HepG2 (cell line): ENCODE results near the gene MLST8. TPM values are rescaled to one million over a fixed set of nuclear protein-coding genes. Genes with fewer than 3 reads are reported as not detected.
A peak's percentile ranks its signal among the peaks of the same experiment; 100 is the strongest.

Experiments
- ATAC-seq: fragments of 200-7000 bp; cut with Tn5 transposase; 3 replicates; pipeline ENCODE4 v1.9.1; 2020; ENCODE audit warnings: mild to moderate bottlenecking, moderate library complexity
- BruUV-seq: library from RNA; stranded (reverse); fragments of 400-500 nt; replicated peaks from 2 replicates; lab custom pipeline; 2021; lab: Mats Ljungman, UMichigan
- CTCF ChIA-PET: fragments of 300-600 bp; formaldehyde crosslinking; extraction: SDS; loops from one replicate; lab custom pipeline; 2021; ENCODE audit warnings: low total read pairs, inconsistent platforms, low intra/inter-chr PET ratio; lab: Yijun Ruan, JAX
- POLR2A ChIA-PET: fragments of 350-600 bp; sonication (Branson Sonifier 250); formaldehyde crosslinking; loops from one replicate; lab custom pipeline; 2020; ENCODE audit warnings: antibody characterized with exemption, inconsistent platforms; lab: Yijun Ruan, JAX
- DNase-seq: peaks from one replicate; pipeline ENCODE4 v3.0.0-alpha.2; 2015; ENCODE audit warnings: low spot score
- FAIRE-seq: peaks from 3 replicates; lab custom pipeline; 2011; peaks lifted over from hg19 to GRCh38; lab: Jason Lieb, UNC
- H2AFZ ChIP-seq: one replicate; pipeline ENCODE4 v1.6.1; 2011; ENCODE audit warnings: low read length, inconsistent platforms
- H3K27ac ChIP-seq: fragments of 300-600 bp; 3 replicates; pipeline ENCODE4 v1.8.0; 2011; ENCODE audit warnings: mixed run types, mild to moderate bottlenecking, mixed read lengths, low read length, inconsistent platforms; ENCODE audit not compliant: insufficient read depth; ENCODE audit errors: extremely low read length
- H3K27me3 ChIP-seq, 2 experiments: fragments of 200-600 bp in 1 of 2; 2 replicates in 1 of 2; 3 replicates in 1 of 2; pipeline versions ENCODE4 v1.6.0 to v1.8.0; 2011; ENCODE audit warnings: low read length in 2 of 2, mild to moderate bottlenecking in 2 of 2, moderate library complexity in 2 of 2, inconsistent platforms in 1 of 2; ENCODE audit not compliant: insufficient read depth in 2 of 2, control insufficient read depth in 1 of 2
- H3K36me3 ChIP-seq, 2 experiments: fragments of 200-600 bp in 1 of 2; replicated peaks in 1 of 2; 2 replicates in 1 of 2; 3 replicates in 1 of 2; pipeline versions ENCODE4 v1.5.1 to v1.8.0; 2011; ENCODE audit warnings: low read length in 2 of 2, inconsistent platforms in 1 of 2; ENCODE audit not compliant: insufficient read depth in 2 of 2, control insufficient read depth in 1 of 2
- H3K4me1 ChIP-seq: 2 replicates; pipeline ENCODE4 v1.5.1; 2012; ENCODE audit warnings: low read length, inconsistent platforms; ENCODE audit not compliant: insufficient read depth
- H3K4me2 ChIP-seq: 2 replicates; pipeline ENCODE4 v1.6.0; 2011; ENCODE audit warnings: low read depth, low read length, inconsistent platforms
- H3K4me3 ChIP-seq, 3 experiments: fragments of 200-600 bp in 1 of 3; sonication (generic), shearing (Covaris generic) in 1 of 3; replicated peaks in 1 of 3; 2 replicates each; pipeline ENCODE4 v1.5.1; 2011 to 2016; ENCODE audit warnings: low read length in 3 of 3, inconsistent platforms in 2 of 3, low read depth in 2 of 3, mild to moderate bottlenecking in 2 of 3, control low read depth in 1 of 3, mixed read lengths in 1 of 3; ENCODE audit not compliant: insufficient read depth in 1 of 3
- H3K79me2 ChIP-seq: one replicate; pipeline ENCODE4 v1.6.1; 2011; ENCODE audit warnings: low read length, inconsistent platforms; ENCODE audit not compliant: insufficient read depth
- H3K9ac ChIP-seq: 2 replicates; pipeline ENCODE4 v1.6.0; 2011; ENCODE audit warnings: mild to moderate bottlenecking, low read depth, low read length, inconsistent platforms; ENCODE audit not compliant: insufficient read depth
- H3K9me3 ChIP-seq: 2 replicates; pipeline ENCODE4 v1.5.1; 2012; ENCODE audit warnings: mild to moderate bottlenecking, low read length
- H4K20me1 ChIP-seq: 2 replicates; pipeline ENCODE4 v1.6.0; 2011; ENCODE audit warnings: inconsistent platforms, mild to moderate bottlenecking, low read length, moderate library complexity; ENCODE audit not compliant: insufficient read depth
- ADNP ChIP-seq: sonication (generic); formaldehyde crosslinking; IDR thresholded peaks from 2 replicates; pipeline ENCODE4 v1.4.0; 2020; ENCODE audit warnings: missing genetic modification reagents
- ARID2 ChIP-seq: sonication (generic); formaldehyde crosslinking; IDR thresholded peaks from 2 replicates; pipeline ENCODE4 v1.8.1; 2022; ENCODE audit warnings: mild to moderate bottlenecking, missing genetic modification reagents, borderline replicate concordance
- ARNT2 ChIP-seq: sonication (generic); formaldehyde crosslinking; IDR thresholded peaks from 2 replicates; pipeline ENCODE4 v1.8.0; 2022; ENCODE audit warnings: mild to moderate bottlenecking, low read depth, missing genetic modification reagents, moderate library complexity
- BRF2 ChIP-seq: sonication (generic); formaldehyde crosslinking; IDR thresholded peaks from 2 replicates; pipeline ENCODE4 v1.8.1; 2022; ENCODE audit warnings: mild to moderate bottlenecking, missing genetic modification reagents
- CHD2 ChIP-seq: IDR thresholded peaks from 2 replicates; pipeline ENCODE4 v1.6.1; 2011; ENCODE audit warnings: low read depth, low read length, improper control_type of control experiment
- CTCF ChIP-seq: sonication (generic); formaldehyde crosslinking; IDR thresholded peaks from 2 replicates; pipeline ENCODE4 v1.5.0; 2020; ENCODE audit warnings: mild to moderate bottlenecking, missing genetic modification reagents, moderate library complexity
- HHEX ChIP-seq: IDR thresholded peaks from 2 replicates; pipeline ENCODE4 v1.6.1; 2016; ENCODE audit warnings: control low read depth
- HNRNPLL ChIP-seq: fragments of 200-400 bp; formaldehyde crosslinking; IDR thresholded peaks from 2 replicates; pipeline ENCODE4 v1.6.1; 2017; ENCODE audit warnings: mild to moderate bottlenecking, low read depth, low read length; ENCODE audit not compliant: poor library complexity, severe bottlenecking
- MBD4 ChIP-seq: IDR thresholded peaks from 2 replicates; pipeline ENCODE4 v1.6.1; 2012; ENCODE audit warnings: low read length, inconsistent platforms, borderline replicate concordance
- POLR2A ChIP-seq, 2 experiments: IDR thresholded peaks; 2 replicates each; pipeline ENCODE4 v1.6.1; 2011; ENCODE audit warnings: low read depth in 2 of 2, low read length in 2 of 2, mild to moderate bottlenecking in 1 of 2, moderate library complexity in 1 of 2; ENCODE audit not compliant: insufficient read depth in 1 of 2
- RBFOX2 ChIP-seq: fragments of 200-400 bp; formaldehyde crosslinking; IDR thresholded peaks from 2 replicates; pipeline ENCODE4 v1.6.1; 2017; ENCODE audit warnings: low read depth, mild to moderate bottlenecking, low read length
- SMC3 ChIP-seq: IDR thresholded peaks from 2 replicates; pipeline ENCODE4 v1.6.1; 2011; ENCODE audit warnings: low read length, improper control_type of control experiment
- ZNF816 ChIP-seq: sonication (generic); formaldehyde crosslinking; IDR thresholded peaks from 2 replicates; pipeline ENCODE4 v1.8.0; 2022; ENCODE audit warnings: missing genetic modification reagents, mild to moderate bottlenecking, borderline replicate concordance
- WGBS: methylation state at CpG from one replicate; pipeline ENCODE4 v1.1.6; 2017; ENCODE audit warnings: low lambda C conversion rate; 5-methylcytosine and 5-hydroxymethylcytosine counted together
- in situ Hi-C: cut with HindIII; loops from 2 replicates; pipeline ENCODE4 v1.10.0; 2017; ENCODE audit warnings: low pct_unique_long_range_greater_than_20kb; ENCODE audit not compliant: extremely low pct_ligation_motif_present
- intact Hi-C: fragments of 100-400 bp; cut with micrococcal nuclease; formaldehyde crosslinking; loops from one replicate; pipeline ENCODE4 v1.10.0; 2022; ENCODE audit not compliant: unreplicated experiment
- polyA plus RNA-seq, 8 experiments: library from polyadenylated mRNA; depleted of rRNA in 3 of 8; stranded (reverse) in 7 of 8; unstranded in 1 of 8; fragments of >200 nt; fragmentation: Illumina TruSeq in 4 of 8; extraction: Trizol in 4 of 8; gene quantifications; 2 replicates each; pipeline versions ENCODE4 v1.2.1 to v1.2.3, GENCODE V29; 2011 to 2016; ENCODE audit warnings: low read depth in 4 of 8, missing spikeins in 1 of 8, mixed read lengths in 1 of 8; ENCODE audit not compliant: insufficient read depth in 1 of 8
- total RNA-seq, 5 experiments: library from RNA; depleted of rRNA; stranded (reverse); fragments of >200 nt; fragmentation: Illumina TruSeq; extraction: Trizol; gene quantifications; 2 replicates each; pipeline ENCODE4 v1.2.3, GENCODE V29; 2016; ENCODE audit warnings: low read depth in 1 of 5

Gene MLST8
- total and polyA plus RNA-seq, 2 of the 13 experiments (the other 11 are each of a cell fraction or from before 2014, with no cell fraction given), result 30.8 to 72.7 TPM

- TF ChIP-seq CHD2 (no peak), HNRNPLL (peak; percentile 6), POLR2A (IDR thresholded peaks at IDR 0.05; ENCODE audit: insufficient read depth in 1 of 2, low read depth in 2 of 2, low read length in 2 of 2) (0 out of 4 replicates have a peak, but pooled peaks of 1 of the 2 experiments have one; percentile 27)
- Histone ChIP-seq H3K36me3 (peaks cover 4 to 19% of the 10 kb centered on the region in 2 experiments; a peak in 4 of 5 replicates), H3K27ac (no peak overlapping the region), H3K4me3 (no peak overlapping the region), H2AFZ (no peak overlapping the region), H3K79me2 (peaks cover 12% of the 10 kb centered on the region), H4K20me1 (0 out of 2 replicates have a peak, but pooled peaks cover 2% of the 10 kb centered on the region), H3K9ac (no peak overlapping the region), H3K9me3 (no peaks in the 10 kb centered on the region), H3K4me2 (no peak overlapping the region), H3K4me1 (peaks cover 53% of the 10 kb centered on the region), H3K27me3 (no peaks in the 10 kb centered on the region)
- ChIA-PET POLR2A (interaction anchor here (1.2 kb wide), 1 partner anchor 18 kb away, joined by 3 read pairs; no protein-coding TSS in a partner anchor), CTCF (no interaction called here)
- BruUV-seq, result no TSS peak
- ATAC-seq (no peak), FAIRE-seq (no peak), DNase-seq (no peak)
- in situ Hi-C loops, result no loop called here
- WGBS, result 92% methylated on average over 5 of the region's 9 CpGs
- intact Hi-C loops, result no loop called here
Observed at GRCh38 chr16:2207872-2208271, 2.6 kb downstream of the MLST8 start.

- intact Hi-C loops, result no loop called here
- CTCF ChIA-PET, result no interaction called here
- WGBS, result 99% methylated on average over 8 of the region's 23 CpGs
Observed at GRCh38 chr16:2208308-2208707, 3.1 kb downstream of the MLST8 start.

More at GRCh38 chr16:2208308-2208707, 3.1 kb downstream of the MLST8 start:
- TF ChIP-seq ARID2 (CRISPR knock-in tag) (no peak), CTCF (no peak), BRF2 (CRISPR knock-in tag) (no peak), POLR2A (IDR thresholded peaks at IDR 0.05; ENCODE audit: insufficient read depth in 1 of 2, low read depth in 2 of 2, low read length in 2 of 2) (0 out of 4 replicates have a peak, but pooled peaks of 1 of the 2 experiments have one; percentile 10), ADNP (no peak), MBD4 (no peak), HNRNPLL (peak; percentile 6), ARNT2 (no peak), RBFOX2 (peak; percentile 46; the same call in 1 of the 2 replicates), HHEX (CRISPR knock-in tag) (no peak), ZNF816 (CRISPR knock-in tag) (no peak), SMC3 (no peak)
- FAIRE-seq (no peak), DNase-seq (no peak), ATAC-seq (no peak)
- peaks cover 17% of the 10 kb centered on the region for H3K79me2 ChIP-seq
- H3K9ac ChIP-seq, result no peak overlapping the region
- H3K9me3 ChIP-seq, result no peaks in the 10 kb centered on the region
- no peaks in the 10 kb centered on the region for H3K27me3 ChIP-seq
- no peak overlapping the region for H3K4me2 ChIP-seq
- H3K27ac ChIP-seq, result no peak overlapping the region
- H4K20me1 ChIP-seq, result 0 out of 2 replicates have a peak, but pooled peaks cover 3% of the 10 kb centered on the region
- BruUV-seq, result no TSS peak
- peaks cover 57% of the 10 kb centered on the region for H3K4me1 ChIP-seq
- in situ Hi-C loops, result no loop called here
- POLR2A ChIA-PET, result no interaction called here
- H2AFZ ChIP-seq, result no peak overlapping the region
- peaks cover 4 to 20% of the 10 kb centered on the region in 2 experiments; a peak in 4 of 5 replicates for H3K36me3 ChIP-seq
- no peak overlapping the region for H3K4me3 ChIP-seq
